ES-I3 (cell line): ENCODE results near the gene GDPGP1.

ENCODE experiments used
- H3K36me3 ChIP-seq: 2 replicates; pipeline ENCODE4 v1.6.1; 2013; ENCODE audit warnings: mild to moderate bottlenecking, low read length, control low read depth, moderate library complexity; ENCODE audit not compliant: insufficient read depth
- H3K4me1 ChIP-seq: 2 replicates; pipeline ENCODE4 v1.6.1; 2013; ENCODE audit warnings: mild to moderate bottlenecking, control low read depth, low read length; ENCODE audit not compliant: insufficient read depth
- H3K9ac ChIP-seq: 2 replicates; pipeline ENCODE4 v1.6.1; 2013; ENCODE audit warnings: low read depth, mild to moderate bottlenecking, low read length, moderate library complexity
- H3K9me3 ChIP-seq: 2 replicates; pipeline ENCODE4 v1.6.1; 2013; ENCODE audit warnings: mild to moderate bottlenecking, low read length, moderate library complexity; ENCODE audit not compliant: control insufficient read depth, insufficient read depth

GDPGP1 gene

GRCh38 chr15:90200534-90201129, 33.4 kb upstream of the GDPGP1 start:
- Histone ChIP-seq H3K36me3 (no peaks in the 10 kb centered on the region), H3K9me3 (no peaks in the 10 kb centered on the region), H3K9ac (peak overlapping the region; percentile 73), H3K4me1 (peaks cover 3% of the 10 kb centered on the region; the same call in 1 of the 2 replicates)

- Histone ChIP-seq H3K9me3 (no peaks in the 10 kb centered on the region), H3K36me3 (no peaks in the 10 kb centered on the region), H3K9ac (peak within 1 kb of the TSS; percentile 73), H3K4me1 (peaks cover 3% of the 10 kb centered on the region; the same call in 1 of the 2 replicates)
Measured at GRCh38 chr15:90201130-90201943, 32.7 kb upstream of the GDPGP1 start, which contains the start of gene SEMA4B. Gene SEMA4B (plus strand): TSS chr15:90201330. CDS start chr15:90201579, 249 bp downstream.

DNA sequence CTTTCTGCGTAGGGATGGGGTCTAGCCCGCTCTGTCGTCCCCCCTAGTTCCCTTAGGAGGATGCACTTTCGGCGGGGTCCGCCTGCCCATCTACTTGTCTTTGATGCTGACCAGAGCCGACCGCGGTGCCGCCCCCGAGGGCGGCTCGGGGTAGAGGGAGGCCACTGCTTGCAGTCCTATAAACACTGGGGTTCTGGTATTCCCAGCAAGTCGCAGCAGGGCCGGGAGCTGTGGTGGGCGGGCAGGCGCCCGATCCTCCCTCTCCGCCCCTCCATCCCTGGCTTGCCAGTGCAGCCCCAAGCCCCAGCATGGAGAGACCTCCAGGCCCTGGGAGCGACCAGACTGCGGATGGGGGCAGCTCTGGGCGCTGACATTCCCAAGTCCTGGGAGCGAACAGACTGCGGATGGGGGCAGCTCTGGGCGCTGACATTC, 32.0 kb upstream of the GDPGP1 start:
- Histone ChIP-seq H3K4me1 (peaks cover 3% of the 10 kb centered on the region; the same call in 1 of the 2 replicates), H3K9me3 (no peaks in the 10 kb centered on the region), H3K9ac (peak overlapping the region; percentile 73), H3K36me3 (no peaks in the 10 kb centered on the region)

- Histone ChIP-seq H3K9ac (no peak overlapping the region), H3K36me3 (no peaks in the 10 kb centered on the region), H3K9me3 (no peaks in the 10 kb centered on the region), H3K4me1 (peaks cover 3% of the 10 kb centered on the region; the same call in 1 of the 2 replicates)
Measured at GRCh38 chr15:90202929-90203328, 31.1 kb upstream of the GDPGP1 start.

DNA sequence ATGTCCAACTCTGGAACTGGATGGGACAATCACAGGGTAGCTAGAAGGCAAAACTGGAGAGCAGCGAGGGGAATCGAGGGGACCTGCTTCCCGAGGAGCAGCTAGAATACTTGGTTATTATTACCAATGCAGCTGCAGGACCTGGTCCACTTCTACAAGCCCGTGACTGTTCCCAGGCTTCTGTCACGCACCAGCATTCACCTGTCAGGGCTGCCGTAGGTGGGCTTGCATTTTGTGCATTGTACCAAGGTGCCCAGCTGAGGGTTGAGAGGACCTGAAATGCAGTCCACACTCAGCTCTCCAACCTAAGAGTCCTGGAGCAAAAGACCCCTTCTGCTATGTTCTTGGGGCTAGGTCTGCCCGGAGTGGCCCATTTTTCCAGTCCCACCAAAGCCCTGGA, 30.5 kb upstream of the GDPGP1 start:
- no peak overlapping the region for H3K9ac ChIP-seq
- peaks cover 3% of the 10 kb centered on the region; the same call in 1 of the 2 replicates for H3K4me1 ChIP-seq
- no peaks in the 10 kb centered on the region for H3K36me3 ChIP-seq

DNA sequence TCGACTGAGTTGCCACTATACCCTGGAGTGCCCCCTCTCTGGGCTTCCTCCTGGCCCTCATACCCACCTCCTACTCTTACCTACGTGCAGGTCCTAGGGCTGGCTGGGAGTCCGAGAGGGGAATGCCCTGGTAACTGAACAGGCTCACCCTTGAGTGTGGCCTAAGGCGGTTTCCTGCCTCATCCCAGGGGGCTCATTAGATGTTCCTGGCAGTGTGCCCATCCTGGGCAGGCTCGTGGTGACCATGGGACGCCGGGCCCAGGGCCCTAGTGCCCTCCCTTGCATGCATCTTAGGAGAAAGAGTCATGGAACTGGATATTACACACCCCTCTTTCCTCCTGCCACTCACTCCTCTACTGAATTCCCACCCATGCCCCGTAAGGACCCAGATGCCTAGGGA, 30.1 kb upstream of the GDPGP1 start:
- no peaks in the 10 kb centered on the region for H3K9me3 ChIP-seq
- H3K4me1 ChIP-seq: peaks cover 3% of the 10 kb centered on the region; the same call in 1 of the 2 replicates
- H3K9ac ChIP-seq: no peak overlapping the region
- no peaks in the 10 kb centered on the region for H3K36me3 ChIP-seq

More for the DNA sequence above, 30.5 kb upstream of the GDPGP1 start:
- H3K9me3 ChIP-seq: no peaks in the 10 kb centered on the region

GRCh38 chr15:90205050-90205848, 28.8 kb upstream of the GDPGP1 start:
- Histone ChIP-seq H3K4me1 (peaks cover 3% of the 10 kb centered on the region; the same call in 1 of the 2 replicates), H3K36me3 (no peaks in the 10 kb centered on the region), H3K9me3 (no peaks in the 10 kb centered on the region), H3K9ac (no peak overlapping the region)

DNA sequence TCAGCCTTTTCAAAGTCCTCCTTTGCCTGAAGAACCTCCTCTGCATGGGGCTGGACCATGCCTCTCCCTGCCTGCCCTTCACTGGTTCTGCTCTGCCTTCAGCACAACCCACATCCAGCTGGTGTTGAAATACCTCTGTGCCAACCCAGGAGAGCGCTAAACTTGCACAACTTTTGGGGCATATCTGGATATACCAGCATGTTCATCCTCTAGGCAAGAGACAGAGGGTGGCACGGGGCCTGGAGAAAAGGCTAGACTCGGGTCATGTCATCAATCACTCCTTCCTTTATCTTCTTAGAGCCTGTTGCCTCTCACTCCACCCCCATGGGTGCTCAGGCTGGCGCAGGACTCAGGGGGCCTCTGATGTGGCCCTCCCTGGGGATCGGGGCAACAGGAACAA, 28.1 kb upstream of the GDPGP1 start:
- H3K9ac ChIP-seq: no peak overlapping the region
- peaks cover 3% of the 10 kb centered on the region; the same call in 1 of the 2 replicates for H3K4me1 ChIP-seq
- no peaks in the 10 kb centered on the region for H3K9me3 ChIP-seq
- H3K36me3 ChIP-seq: no peaks in the 10 kb centered on the region

- Histone ChIP-seq H3K4me1 (peaks cover 15% of the 10 kb centered on the region; the same call in 1 of the 2 replicates), H3K36me3 (no peaks in the 10 kb centered on the region), H3K9ac (no peak overlapping the region), H3K9me3 (no peaks in the 10 kb centered on the region)
Measured at GRCh38 chr15:90207252-90207651, 26.8 kb upstream of the GDPGP1 start.

DNA sequence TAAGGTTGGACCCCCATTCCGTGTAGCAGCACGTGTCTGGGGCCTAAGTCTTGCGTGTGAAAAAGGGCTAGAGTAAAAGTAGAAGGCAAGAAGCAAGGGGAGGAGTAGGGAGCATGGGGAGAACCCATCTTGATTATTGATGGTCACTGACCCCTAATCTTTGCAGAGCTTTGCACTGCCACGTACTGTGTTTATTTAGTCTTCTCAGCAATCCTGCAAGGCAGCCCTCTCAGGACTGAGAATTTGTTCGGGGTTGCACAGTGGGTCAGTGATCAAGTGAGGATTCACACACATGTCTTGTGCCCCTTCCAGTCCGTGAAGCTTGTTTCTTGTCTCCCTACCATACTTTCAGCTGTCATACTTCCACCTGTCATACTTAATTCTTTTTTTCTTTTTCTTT, 25.7 kb upstream of the GDPGP1 start:
- Histone ChIP-seq H3K4me1 (peaks cover 15% of the 10 kb centered on the region; the same call in 1 of the 2 replicates), H3K36me3 (no peaks in the 10 kb centered on the region), H3K9me3 (no peaks in the 10 kb centered on the region), H3K9ac (no peak overlapping the region)

DNA sequence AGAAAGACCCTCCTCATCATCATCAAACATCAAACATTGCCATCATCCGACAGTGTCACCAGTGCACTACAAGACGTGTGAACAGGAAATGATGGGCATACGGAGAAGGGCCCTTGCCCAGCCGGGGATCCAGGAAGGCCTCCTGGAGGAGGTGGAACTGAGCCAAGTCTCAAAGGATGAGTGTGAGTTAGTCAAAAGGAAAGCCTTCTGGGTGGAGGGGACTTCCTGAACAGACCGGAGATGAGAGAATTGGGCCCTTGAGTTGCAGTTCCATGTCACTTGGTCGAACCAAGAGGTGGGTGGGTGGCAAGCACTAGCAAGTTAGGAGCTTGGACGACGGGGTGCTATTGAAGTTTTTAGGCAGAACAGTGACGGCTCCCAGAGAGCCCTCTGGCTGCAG, 24.4 kb upstream of the GDPGP1 start:
- Histone ChIP-seq H3K4me1 (peaks cover 15% of the 10 kb centered on the region; the same call in 1 of the 2 replicates), H3K9ac (no peak overlapping the region), H3K36me3 (no peaks in the 10 kb centered on the region), H3K9me3 (no peaks in the 10 kb centered on the region)

GRCh38 chr15:90210593-90210992, 23.4 kb upstream of the GDPGP1 start:
- no peaks in the 10 kb centered on the region for H3K36me3 ChIP-seq

GRCh38 chr15:90211009-90211408, 23.0 kb upstream of the GDPGP1 start:
- Histone ChIP-seq H3K4me1 (peaks cover 15% of the 10 kb centered on the region; the same call in 1 of the 2 replicates), H3K9ac (no peak overlapping the region), H3K36me3 (no peaks in the 10 kb centered on the region), H3K9me3 (no peaks in the 10 kb centered on the region)

More at GRCh38 chr15:90210593-90210992, 23.4 kb upstream of the GDPGP1 start:
- Histone ChIP-seq H3K9me3 (no peaks in the 10 kb centered on the region), H3K4me1 (peaks cover 15% of the 10 kb centered on the region; the same call in 1 of the 2 replicates), H3K9ac (no peak overlapping the region)
